H1 (cell line): Measurements from ENCODE around the gene CCDC112.

ENCODE experiments used
- EZH2 ChIP-seq: fragments of 200-600 bp; sonication (generic); IDR thresholded peaks from 2 replicates; pipeline ENCODE4 v1.7.1; 2012; ENCODE audit warnings: low read depth, mild to moderate bottlenecking, moderate library complexity, low read length, inconsistent platforms; ENCODE audit not compliant: severe bottlenecking
- NRF1 ChIP-seq: IDR thresholded peaks from 2 replicates; pipeline ENCODE4 v1.6.1; 2011; ENCODE audit warnings: mild to moderate bottlenecking, low read depth, low read length, improper control_type of control experiment
- TF ChIP-seq, protein P1 (sequence below), 3 experiments: IDR thresholded peaks; 1 replicate in 2 of 3; 2 replicates in 1 of 3; pipeline versions ENCODE4 v1.5.1 to v1.6.1; 2011; ENCODE audit warnings: low read length in 3 of 3, mild to moderate bottlenecking in 3 of 3, inconsistent platforms in 2 of 3, low read depth in 1 of 3, moderate library complexity in 1 of 3; ENCODE audit not compliant: insufficient read depth in 1 of 3; ENCODE audit errors: control extremely low read depth in 1 of 3

DNA sequence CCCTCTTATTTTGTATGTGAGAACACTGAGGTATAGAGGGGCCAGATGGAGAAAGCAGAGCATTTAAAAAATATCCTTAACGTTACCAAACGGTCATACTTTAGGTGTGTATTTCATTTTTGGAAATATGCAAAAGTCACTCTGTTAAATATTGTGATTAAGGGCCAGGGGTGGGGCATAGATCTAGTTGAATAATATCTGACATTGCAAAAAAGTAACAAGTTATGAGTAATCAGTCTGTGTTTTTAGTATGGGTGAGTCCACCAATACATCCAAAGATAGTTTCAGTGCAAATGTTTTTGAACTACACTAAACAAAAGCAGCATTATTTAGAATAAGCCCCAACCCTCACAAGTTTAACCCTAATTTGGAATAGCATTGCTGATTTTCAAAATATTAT lies 45.3 kb upstream of the CCDC112 start:
- TF ChIP-seq EZH2 (no peak), NRF1 (no peak)
- TF ChIP-seq, protein P1, sequence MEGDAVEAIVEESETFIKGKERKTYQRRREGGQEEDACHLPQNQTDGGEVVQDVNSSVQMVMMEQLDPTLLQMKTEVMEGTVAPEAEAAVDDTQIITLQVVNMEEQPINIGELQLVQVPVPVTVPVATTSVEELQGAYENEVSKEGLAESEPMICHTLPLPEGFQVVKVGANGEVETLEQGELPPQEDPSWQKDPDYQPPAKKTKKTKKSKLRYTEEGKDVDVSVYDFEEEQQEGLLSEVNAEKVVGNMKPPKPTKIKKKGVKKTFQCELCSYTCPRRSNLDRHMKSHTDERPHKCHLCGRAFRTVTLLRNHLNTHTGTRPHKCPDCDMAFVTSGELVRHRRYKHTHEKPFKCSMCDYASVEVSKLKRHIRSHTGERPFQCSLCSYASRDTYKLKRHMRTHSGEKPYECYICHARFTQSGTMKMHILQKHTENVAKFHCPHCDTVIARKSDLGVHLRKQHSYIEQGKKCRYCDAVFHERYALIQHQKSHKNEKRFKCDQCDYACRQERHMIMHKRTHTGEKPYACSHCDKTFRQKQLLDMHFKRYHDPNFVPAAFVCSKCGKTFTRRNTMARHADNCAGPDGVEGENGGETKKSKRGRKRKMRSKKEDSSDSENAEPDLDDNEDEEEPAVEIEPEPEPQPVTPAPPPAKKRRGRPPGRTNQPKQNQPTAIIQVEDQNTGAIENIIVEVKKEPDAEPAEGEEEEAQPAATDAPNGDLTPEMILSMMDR (IDR thresholded peaks at IDR 0.05; ENCODE audit: control extremely low read depth in 1 of 3, insufficient read depth in 1 of 3, low read depth in 1 of 3, low read length in 3 of 3) = no peak
